Measurements from ENCODE around the gene ATAT1. TPM values are rescaled to one million over a fixed set of nuclear protein-coding genes. Genes with fewer than 3 reads are reported as not detected.

Gene ATAT1
- polyA plus RNA-seq, 1 of the 3 experiments (the other 2 are of a cell fraction): 36.2 TPM

- no peak overlapping the region for H3K4me2 ChIP-seq
- H3K9ac ChIP-seq: no peak overlapping the region
- no peaks in the 10 kb centered on the region for H3K9me2 ChIP-seq
- ChIA-PET POLR2A (interaction anchor here (0.8 kb wide), 1 partner anchor 10 kb away, joined by 3 read pairs; no protein-coding TSS in a partner anchor), CTCF (interaction anchor here (0.6 to 1.2 kb wide), 2 partner anchors 15 to 38 kb away, joined by 3 read pairs; no protein-coding TSS in a partner anchor)
- no peaks in the 10 kb centered on the region for H4K20me1 ChIP-seq (ENCODE audit: insufficient read depth)
- no peaks in the 10 kb centered on the region for H3K9me3 ChIP-seq
- no peak overlapping the region for H3K27ac ChIP-seq (ENCODE audit: low read depth in 2 of 2, low read length in 1 of 2)
- no peak for TF ChIP-seq FOSL2 (IDR thresholded peaks at IDR 0.05; ENCODE audit: borderline replicate concordance, low read depth)
- no peak for TF ChIP-seq TAF1 (IDR thresholded peaks at IDR 0.05; ENCODE audit: borderline replicate concordance, low read depth, low read length)
- TF ChIP-seq MEF2A (IDR thresholded peaks at IDR 0.05; ENCODE audit: borderline replicate concordance, low read depth): no peak
- no peak for TF ChIP-seq GABPA (IDR thresholded peaks at IDR 0.05; ENCODE audit: low read depth)
- H3K4me1 ChIP-seq (ENCODE audit: control insufficient read depth in 1 of 2, insufficient read depth in 2 of 2, low read depth in 1 of 2, low read length in 1 of 2): no peaks in the 10 kb centered on the region; a peak in 1 of 4 replicates
- no peak overlapping the region for H2AFZ ChIP-seq (ENCODE audit: low read depth)
- WGBS (ENCODE audit: low lambda C conversion rate): no CpG with 5 or more reads among the region's 1 CpG
- H3K79me2 ChIP-seq (ENCODE audit: insufficient read depth): peaks cover 7% of the 10 kb centered on the region
- no peak overlapping the region for H3K4me3 ChIP-seq (ENCODE audit: low read depth in 2 of 2, low read length in 1 of 2)
- peaks cover 12% of the 10 kb centered on the region for H3F3A ChIP-seq (replicated peaks; ENCODE audit: insufficient read depth)
- peaks cover 33 to 50% of the 10 kb centered on the region in 2 experiments for H3K36me3 ChIP-seq (replicated peaks in 1 of 2; ENCODE audit: control insufficient read depth in 1 of 2, insufficient read depth in 2 of 2, low read length in 1 of 2)
- H3K27me3 ChIP-seq (ENCODE audit: insufficient read depth): no peaks in the 10 kb centered on the region
- no peak for DNase-seq
These were observed 14.4 kb downstream of the ATAT1 start for GRCh38 chr6:30641048-30641447.

GRCh38 chr6:30643656-30644055 is 17.0 kb downstream of the ATAT1 start:
- no peaks in the 10 kb centered on the region for H3K9me3 ChIP-seq
- no peak overlapping the region for H3K9ac ChIP-seq
- no peak overlapping the region for H3K4me3 ChIP-seq (ENCODE audit: low read depth in 2 of 2, low read length in 1 of 2)
- H3K36me3 ChIP-seq (replicated peaks in 1 of 2; ENCODE audit: control insufficient read depth in 1 of 2, insufficient read depth in 2 of 2, low read length in 1 of 2): peaks cover 24 to 50% of the 10 kb centered on the region in 2 experiments
- H3K9me2 ChIP-seq: no peaks in the 10 kb centered on the region
- CTCF ChIA-PET: no interaction called here
- H2AFZ ChIP-seq (ENCODE audit: low read depth): no peak overlapping the region
- H3K27ac ChIP-seq (ENCODE audit: low read depth in 2 of 2, low read length in 1 of 2): no peak overlapping the region
- 94% methylated on average over 2 of the region's 2 CpGs for WGBS (ENCODE audit: low lambda C conversion rate)
- no peak for TF ChIP-seq USF2 (IDR thresholded peaks at IDR 0.05; ENCODE audit: borderline replicate concordance, low read depth, low read length)
- TF ChIP-seq POLR2AphosphoS5 (IDR thresholded peaks at IDR 0.05; ENCODE audit: low read depth, low read length): no peak
- no peak for TF ChIP-seq REST (IDR thresholded peaks at IDR 0.05; ENCODE audit: low read depth, low read length)
- TF ChIP-seq RXRA (IDR thresholded peaks at IDR 0.05; ENCODE audit: borderline replicate concordance, low read depth): no peak
- TF ChIP-seq RFX5 (IDR thresholded peaks at IDR 0.05; ENCODE audit: low read length): no peak
- TF ChIP-seq IRF3 (IDR thresholded peaks at IDR 0.05; ENCODE audit: low read depth, low read length): no peak
- TF ChIP-seq ZBTB33 (IDR thresholded peaks at IDR 0.05; ENCODE audit: borderline replicate concordance, low read depth): no peak
- H3K79me2 ChIP-seq (ENCODE audit: insufficient read depth): peaks cover 20% of the 10 kb centered on the region
- H3F3A ChIP-seq (replicated peaks; ENCODE audit: insufficient read depth): peaks cover 17% of the 10 kb centered on the region
- H3K4me1 ChIP-seq (ENCODE audit: control insufficient read depth in 1 of 2, insufficient read depth in 2 of 2, low read depth in 1 of 2, low read length in 1 of 2): peaks cover 0 to 6% of the 10 kb centered on the region in 2 experiments; a peak in 2 of 4 replicates
- H3K4me2 ChIP-seq: no peak overlapping the region
- POLR2A ChIA-PET: no interaction called here
- H4K20me1 ChIP-seq (ENCODE audit: insufficient read depth): no peaks in the 10 kb centered on the region
- H3K27me3 ChIP-seq (ENCODE audit: insufficient read depth): no peaks in the 10 kb centered on the region
- no peak for DNase-seq

Data from SK-N-SH (cell line).